ENCODE results near the gene MAPK1IP1L. TPM values are rescaled to one million over a fixed set of nuclear protein-coding genes. Genes with fewer than 3 reads are reported as not detected.

Gene MAPK1IP1L
- total RNA-seq, 6 experiments from 2014 or later, result 114 to 150 (median 126) TPM

DNA sequence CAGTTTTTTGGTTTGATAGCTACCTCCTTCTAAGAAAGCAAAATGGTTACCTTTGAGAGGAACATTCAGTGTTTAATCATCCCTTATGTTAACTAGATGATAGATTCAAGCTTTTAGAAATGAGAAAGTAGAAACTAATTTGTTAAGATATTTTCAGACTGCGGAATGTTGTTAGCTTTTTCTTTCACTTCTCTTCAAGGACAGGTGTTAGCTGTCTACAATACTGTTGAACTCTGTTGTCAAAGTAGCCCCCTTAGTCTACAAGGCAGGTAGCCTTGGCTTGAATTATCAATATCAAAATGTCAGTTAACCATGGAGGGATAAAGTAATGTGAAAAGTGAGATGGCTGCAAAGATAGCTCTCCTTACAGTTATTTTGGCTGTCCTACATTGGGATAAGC lies 14.8 kb downstream of the MAPK1IP1L start:
- DNase-seq, result no peak
- Mint-ChIP-seq H3K4me3 (no peak overlapping the region), H3K4me1 (ENCODE audit: low read depth) (peaks cover 39% of the 10 kb centered on the region), H3K9me3 (no peaks in the 10 kb centered on the region), H3K27me3 (ENCODE audit: insufficient read depth) (peaks cover 3% of the 10 kb centered on the region), H3K27ac (peak overlapping the region; percentile 4; the same call in 1 of the 2 replicates), H3K36me3 (ENCODE audit: low read depth) (peaks cover 50% of the 10 kb centered on the region)
- TF ChIP-seq, protein P1, sequence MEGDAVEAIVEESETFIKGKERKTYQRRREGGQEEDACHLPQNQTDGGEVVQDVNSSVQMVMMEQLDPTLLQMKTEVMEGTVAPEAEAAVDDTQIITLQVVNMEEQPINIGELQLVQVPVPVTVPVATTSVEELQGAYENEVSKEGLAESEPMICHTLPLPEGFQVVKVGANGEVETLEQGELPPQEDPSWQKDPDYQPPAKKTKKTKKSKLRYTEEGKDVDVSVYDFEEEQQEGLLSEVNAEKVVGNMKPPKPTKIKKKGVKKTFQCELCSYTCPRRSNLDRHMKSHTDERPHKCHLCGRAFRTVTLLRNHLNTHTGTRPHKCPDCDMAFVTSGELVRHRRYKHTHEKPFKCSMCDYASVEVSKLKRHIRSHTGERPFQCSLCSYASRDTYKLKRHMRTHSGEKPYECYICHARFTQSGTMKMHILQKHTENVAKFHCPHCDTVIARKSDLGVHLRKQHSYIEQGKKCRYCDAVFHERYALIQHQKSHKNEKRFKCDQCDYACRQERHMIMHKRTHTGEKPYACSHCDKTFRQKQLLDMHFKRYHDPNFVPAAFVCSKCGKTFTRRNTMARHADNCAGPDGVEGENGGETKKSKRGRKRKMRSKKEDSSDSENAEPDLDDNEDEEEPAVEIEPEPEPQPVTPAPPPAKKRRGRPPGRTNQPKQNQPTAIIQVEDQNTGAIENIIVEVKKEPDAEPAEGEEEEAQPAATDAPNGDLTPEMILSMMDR (IDR thresholded peaks at IDR 0.05), result no peak

DNA sequence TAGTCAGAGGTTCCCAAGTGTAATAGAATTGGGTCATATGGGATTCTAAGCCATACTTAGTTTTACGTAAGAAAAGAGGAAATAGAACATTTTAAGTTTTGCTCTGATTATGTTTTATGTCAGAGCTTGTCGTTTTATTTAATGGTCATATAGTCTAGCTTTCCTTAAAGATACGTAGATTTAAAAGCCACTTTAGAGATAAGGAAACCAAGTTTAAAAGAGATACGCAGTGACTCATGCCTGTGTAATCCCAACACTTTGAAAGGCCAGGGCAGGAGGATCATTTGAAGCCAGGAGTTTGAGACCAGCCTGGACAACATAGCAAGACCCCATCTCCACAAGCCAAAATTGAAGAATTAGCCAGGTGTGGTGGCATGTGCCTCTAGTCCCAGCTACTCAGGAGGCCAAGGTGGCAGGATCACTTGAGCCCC lies 19.5 kb downstream of the MAPK1IP1L start:
- peaks cover 3% of the 10 kb centered on the region for H3K27me3 Mint-ChIP-seq (ENCODE audit: insufficient read depth)
- H3K36me3 Mint-ChIP-seq (ENCODE audit: low read depth), result peaks cover 23% of the 10 kb centered on the region
- TF ChIP-seq, protein P1 (IDR thresholded peaks at IDR 0.05), result no peak
- peak overlapping the region; percentile 75 for H3K4me3 Mint-ChIP-seq
- peak; percentile 35 for DNase-seq
- no peaks in the 10 kb centered on the region for H3K9me3 Mint-ChIP-seq
- peak overlapping the region; percentile 99 for H3K27ac Mint-ChIP-seq
- peaks cover 61% of the 10 kb centered on the region for H3K4me1 Mint-ChIP-seq (ENCODE audit: low read depth)

DNA sequence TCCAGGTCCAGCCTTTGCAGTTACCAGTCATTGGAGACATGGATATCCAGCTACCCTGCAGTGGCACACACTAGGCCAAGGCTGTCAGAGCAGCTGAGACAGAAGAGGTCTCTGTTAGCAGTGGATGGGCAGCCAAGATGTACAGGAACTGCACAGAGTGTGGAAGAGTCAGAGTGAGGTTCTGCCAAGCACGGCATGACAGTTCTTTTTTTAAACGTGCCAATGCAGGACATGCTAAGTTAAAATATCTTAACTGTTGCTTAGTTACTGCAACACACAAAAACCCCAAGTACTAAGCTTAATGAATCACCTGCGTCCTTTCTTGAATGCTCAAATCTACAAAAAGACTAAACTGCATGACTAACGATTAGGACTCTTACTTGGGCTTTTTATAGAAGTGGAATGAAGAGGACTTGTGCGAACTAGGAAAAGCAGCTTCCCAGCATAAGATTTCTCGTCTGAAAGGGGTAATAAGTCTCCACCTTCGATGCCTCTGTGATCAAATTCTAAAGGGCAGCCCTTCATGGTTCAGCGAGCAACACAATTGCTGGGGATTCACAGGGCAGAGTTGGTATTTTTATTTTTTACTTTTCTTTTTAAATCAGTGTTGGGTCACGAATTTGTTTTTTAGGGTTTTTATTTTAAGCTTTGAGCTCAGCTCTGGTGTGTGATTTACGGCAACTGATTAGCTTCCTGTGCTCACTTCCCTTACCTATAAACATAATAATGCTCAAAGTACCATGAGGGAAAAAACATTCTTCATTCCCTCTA lies 20.6 kb downstream of the MAPK1IP1L start:
- Mint-ChIP-seq H3K27me3 (ENCODE audit: insufficient read depth) (peaks cover 3% of the 10 kb centered on the region), H3K4me3 (peak overlapping the region; percentile 75), H3K36me3 (ENCODE audit: low read depth) (peaks cover 16% of the 10 kb centered on the region), H3K4me1 (ENCODE audit: low read depth) (peaks cover 63% of the 10 kb centered on the region), H3K27ac (peak overlapping the region; percentile 99), H3K9me3 (no peaks in the 10 kb centered on the region)
- peak; percentile 99 for DNase-seq
- TF ChIP-seq, protein P1 (IDR thresholded peaks at IDR 0.05), result no peak

DNA sequence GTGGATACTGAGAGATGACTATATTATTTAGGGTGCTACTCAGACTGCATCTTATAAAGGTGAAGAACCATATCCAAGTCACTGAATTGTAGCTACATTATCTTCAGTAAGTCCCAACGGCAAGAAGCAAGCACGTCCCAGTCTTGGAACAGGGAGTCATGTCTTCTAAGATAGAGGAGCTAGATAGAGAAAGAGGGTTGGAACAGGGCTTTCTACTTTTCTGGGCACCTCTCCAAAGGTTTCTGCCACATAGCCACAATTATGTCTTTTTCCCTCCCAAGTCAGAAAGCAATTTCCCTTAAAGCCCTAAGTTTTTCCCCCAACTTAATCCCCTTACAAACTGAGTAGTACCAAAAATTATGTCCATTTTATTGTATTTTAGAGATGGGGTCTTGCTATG lies 22.4 kb downstream of the MAPK1IP1L start:
- DNase-seq, result peak; percentile 81
- H3K27me3 Mint-ChIP-seq (ENCODE audit: insufficient read depth), result peaks cover 3% of the 10 kb centered on the region

DNA sequence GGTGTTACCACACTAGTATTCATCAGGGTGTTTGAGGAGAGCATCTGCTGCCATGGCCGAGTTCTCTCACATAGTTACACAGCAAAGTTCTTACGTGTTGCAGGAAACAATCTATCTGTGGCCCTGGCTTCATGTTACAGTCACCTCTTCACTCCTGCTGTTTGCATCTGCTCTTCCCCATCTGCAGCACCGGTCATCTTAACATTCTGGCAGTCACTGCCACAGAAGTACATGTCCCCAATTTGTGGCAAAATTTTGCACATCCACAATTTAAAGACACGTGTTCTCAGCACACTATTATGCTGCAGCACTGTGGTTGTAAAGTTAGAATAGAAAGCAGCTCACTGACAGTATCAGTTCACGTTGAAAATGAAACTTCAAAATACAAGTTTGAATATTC lies 23.2 kb downstream of the MAPK1IP1L start:
- Mint-ChIP-seq H3K4me1 (ENCODE audit: low read depth) (peaks cover 62% of the 10 kb centered on the region), H3K27me3 (ENCODE audit: insufficient read depth) (peaks cover 3% of the 10 kb centered on the region), H3K36me3 (ENCODE audit: low read depth) (peaks cover 3% of the 10 kb centered on the region; the same call in 1 of the 2 replicates), H3K4me3 (peak overlapping the region; percentile 27), H3K9me3 (no peaks in the 10 kb centered on the region), H3K27ac (peak overlapping the region; percentile 74)
- DNase-seq, result no peak
- TF ChIP-seq, protein P1 (IDR thresholded peaks at IDR 0.05), result no peak

More for the DNA sequence above, 22.4 kb downstream of the MAPK1IP1L start:
- H3K4me1 Mint-ChIP-seq (ENCODE audit: low read depth), result peaks cover 63% of the 10 kb centered on the region
- H3K9me3 Mint-ChIP-seq, result no peaks in the 10 kb centered on the region
- peak overlapping the region; percentile 74 for H3K27ac Mint-ChIP-seq
- H3K4me3 Mint-ChIP-seq, result peak overlapping the region; percentile 15
- TF ChIP-seq, protein P1 (IDR thresholded peaks at IDR 0.05), result no peak
- H3K36me3 Mint-ChIP-seq (ENCODE audit: low read depth), result peaks cover 5% of the 10 kb centered on the region; the same call in 1 of the 2 replicates

Measured in HFFc6 (cell line).